ENCODE measurements around the gene ZDHHC6.

- TF ChIP-seq CTCF (IDR thresholded peaks at IDR 0.05; ENCODE audit: insufficient read depth, low read depth, low read length) (no peak), EZH2 (IDR thresholded peaks at IDR 0.05; ENCODE audit: insufficient read depth, low read length) (no peak)
These were observed 52.2 kb downstream of the ZDHHC6 start for GRCh38 chr10:112394475-112394875.
